ENCODE measurements around the gene TPRG1.

The TPRG1 gene

DNA sequence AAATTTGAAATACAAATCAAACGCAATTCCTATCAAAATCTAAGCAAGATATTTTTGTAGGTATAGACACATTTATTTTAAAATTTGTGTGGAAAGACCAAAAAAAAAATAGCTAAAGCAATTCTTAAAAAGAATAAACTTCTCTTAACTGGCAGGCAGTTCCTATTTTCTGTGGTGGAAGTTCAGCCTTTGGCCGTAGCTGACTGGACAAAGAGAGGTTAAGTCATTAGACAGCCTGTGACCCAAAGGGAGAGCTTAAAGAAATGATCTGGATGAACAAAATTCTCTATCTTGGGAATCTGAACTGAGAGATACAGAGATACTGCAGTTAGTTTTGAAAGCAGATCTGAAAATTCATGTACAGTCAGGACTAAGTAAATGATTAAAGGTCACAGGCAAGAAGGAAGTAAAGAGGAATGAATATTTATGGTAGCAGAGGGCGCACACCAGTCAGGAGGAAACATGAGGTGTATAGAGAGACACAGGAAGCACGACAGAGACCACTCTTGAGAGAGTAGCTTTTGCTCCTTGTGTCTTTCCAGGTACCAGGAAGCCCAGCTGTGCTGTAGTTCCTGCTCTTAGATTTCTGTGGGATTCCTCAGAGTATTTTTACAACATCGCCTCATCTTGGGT, 57.5 kb downstream of the TPRG1 start:
- no peak overlapping the region for H3K4me3 ChIP-seq (ENCODE audit: insufficient read length, low read depth)
- TF ChIP-seq SUZ12 (IDR thresholded peaks at IDR 0.05; ENCODE audit: extremely low read depth, insufficient read depth, insufficient read length) (no peak), ZNF274 (IDR thresholded peaks at IDR 0.05; ENCODE audit: low read depth, low read length) (no peak), YY1 (IDR thresholded peaks at IDR 0.05; ENCODE audit: insufficient read depth, insufficient read length) (no peak)
- H3K9ac ChIP-seq (ENCODE audit: insufficient read length, low read depth) = no peak overlapping the region
- H3K4me1 ChIP-seq (ENCODE audit: insufficient read depth, insufficient read length) = no peaks in the 10 kb centered on the region
- no peaks in the 10 kb centered on the region for H3K27me3 ChIP-seq (ENCODE audit: insufficient read depth, insufficient read length)
- no peaks in the 10 kb centered on the region for H3K9me3 ChIP-seq (ENCODE audit: insufficient read depth, low read length)
- no peak for DNase-seq (ENCODE audit: low read depth, low spot score)
- no peaks in the 10 kb centered on the region for H3K36me3 ChIP-seq (ENCODE audit: insufficient read depth, insufficient read length, low read length)

DNA sequence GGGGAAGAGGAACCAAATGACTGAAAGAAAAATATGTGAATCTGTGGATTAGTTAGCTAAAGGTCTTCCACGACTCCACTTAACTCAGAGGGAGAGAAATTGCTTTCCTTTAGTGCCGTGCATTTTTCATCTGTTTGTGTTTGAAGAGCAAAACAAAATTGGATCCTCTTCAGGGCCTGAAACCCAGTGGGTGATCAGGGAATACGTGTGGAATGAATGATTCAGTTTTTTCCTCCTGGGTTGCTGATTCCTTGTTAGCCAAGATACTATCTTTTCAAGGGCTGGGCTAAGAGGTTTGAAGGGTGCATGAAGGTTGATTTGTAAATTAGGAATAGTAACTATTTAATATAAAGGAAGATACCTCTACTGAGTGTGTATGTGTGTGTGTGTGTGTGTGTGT, 61.0 kb downstream of the TPRG1 start:
- H3K4me3 ChIP-seq (ENCODE audit: insufficient read length, low read depth) = no peak overlapping the region
- H3K9ac ChIP-seq (ENCODE audit: insufficient read length, low read depth) = no peak overlapping the region
- H3K36me3 ChIP-seq (ENCODE audit: insufficient read depth, insufficient read length, low read length) = no peaks in the 10 kb centered on the region
- H3K27me3 ChIP-seq (ENCODE audit: insufficient read depth, insufficient read length) = no peaks in the 10 kb centered on the region
- H3K9me3 ChIP-seq (ENCODE audit: insufficient read depth, low read length) = no peaks in the 10 kb centered on the region
- TF ChIP-seq SUZ12 (IDR thresholded peaks at IDR 0.05; ENCODE audit: extremely low read depth, insufficient read depth, insufficient read length) (no peak), ZNF274 (IDR thresholded peaks at IDR 0.05; ENCODE audit: low read depth, low read length) (no peak), YY1 (IDR thresholded peaks at IDR 0.05; ENCODE audit: insufficient read depth, insufficient read length) (no peak)
- H3K4me1 ChIP-seq (ENCODE audit: insufficient read depth, insufficient read length) = no peaks in the 10 kb centered on the region
- no peak for DNase-seq (ENCODE audit: low read depth, low spot score)

DNA sequence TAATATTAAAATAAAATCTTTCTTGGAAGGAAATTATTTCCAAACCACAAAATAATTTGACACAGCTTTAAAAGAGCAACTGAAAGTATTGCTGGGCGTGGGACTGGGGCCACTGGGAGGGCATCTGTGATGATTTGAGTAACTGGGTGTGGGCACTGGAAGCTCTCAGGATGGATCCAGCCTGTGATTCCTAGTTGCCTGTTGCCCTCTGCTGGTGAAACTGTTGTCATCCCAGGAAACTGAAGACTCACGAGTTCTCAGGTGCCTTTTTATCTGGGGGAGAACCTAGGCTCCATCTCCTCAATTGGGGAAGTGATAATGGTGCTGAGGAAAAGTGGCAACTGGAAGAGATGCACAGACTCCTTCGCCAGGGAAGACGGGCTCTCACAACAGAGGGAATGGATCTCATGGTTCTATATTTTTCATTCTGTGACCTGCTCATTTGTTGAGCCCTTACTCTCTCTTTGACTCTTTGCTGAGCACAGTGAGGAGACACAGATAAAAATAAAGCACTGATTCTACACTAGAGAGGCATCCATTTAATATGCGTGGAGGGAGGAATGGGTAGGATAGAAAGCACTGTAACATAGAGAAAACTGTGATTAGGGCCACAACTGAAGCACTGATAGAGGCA, 61.6 kb downstream of the TPRG1 start:
- no peak overlapping the region for H3K9ac ChIP-seq (ENCODE audit: insufficient read length, low read depth)
- no peaks in the 10 kb centered on the region for H3K27me3 ChIP-seq (ENCODE audit: insufficient read depth, insufficient read length)
- H3K36me3 ChIP-seq (ENCODE audit: insufficient read depth, insufficient read length, low read length) = no peaks in the 10 kb centered on the region
- no peaks in the 10 kb centered on the region for H3K4me1 ChIP-seq (ENCODE audit: insufficient read depth, insufficient read length)
- TF ChIP-seq ZNF274 (IDR thresholded peaks at IDR 0.05; ENCODE audit: low read depth, low read length) (no peak), SUZ12 (IDR thresholded peaks at IDR 0.05; ENCODE audit: extremely low read depth, insufficient read depth, insufficient read length) (no peak), YY1 (IDR thresholded peaks at IDR 0.05; ENCODE audit: insufficient read depth, insufficient read length) (no peak)
- H3K4me3 ChIP-seq (ENCODE audit: insufficient read length, low read depth) = no peak overlapping the region
- H3K9me3 ChIP-seq (ENCODE audit: insufficient read depth, low read length) = no peaks in the 10 kb centered on the region
- DNase-seq (ENCODE audit: low read depth, low spot score) = peak; percentile 44

DNA sequence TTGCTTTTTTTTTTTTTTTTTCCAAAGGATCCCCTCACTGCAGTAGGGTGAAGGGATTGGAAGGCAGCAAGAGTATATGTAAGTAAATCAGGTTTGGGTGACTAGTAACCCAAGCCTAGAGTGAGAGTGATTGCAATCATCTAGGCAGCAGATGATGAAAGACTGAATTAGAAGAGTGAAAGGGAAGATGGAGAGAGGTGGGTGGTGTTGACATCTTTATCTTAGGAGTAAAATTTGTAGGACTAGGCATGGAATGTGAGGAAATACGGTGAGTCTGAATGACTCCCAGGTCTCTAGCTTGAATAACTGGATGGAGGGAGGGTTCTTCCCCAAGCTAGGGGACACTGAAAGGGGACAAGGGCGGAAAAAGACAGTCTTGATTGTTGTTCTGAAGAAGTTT, 63.4 kb downstream of the TPRG1 start:
- no peak overlapping the region for H3K4me3 ChIP-seq (ENCODE audit: insufficient read length, low read depth)
- H3K27me3 ChIP-seq (ENCODE audit: insufficient read depth, insufficient read length) = no peaks in the 10 kb centered on the region
- no peaks in the 10 kb centered on the region for H3K9me3 ChIP-seq (ENCODE audit: insufficient read depth, low read length)
- DNase-seq (ENCODE audit: low read depth, low spot score) = no peak
- H3K4me1 ChIP-seq (ENCODE audit: insufficient read depth, insufficient read length) = no peaks in the 10 kb centered on the region
- TF ChIP-seq ZNF274 (IDR thresholded peaks at IDR 0.05; ENCODE audit: low read depth, low read length) (no peak), SUZ12 (IDR thresholded peaks at IDR 0.05; ENCODE audit: extremely low read depth, insufficient read depth, insufficient read length) (no peak), YY1 (IDR thresholded peaks at IDR 0.05; ENCODE audit: insufficient read depth, insufficient read length) (no peak)
- H3K9ac ChIP-seq (ENCODE audit: insufficient read length, low read depth) = no peak overlapping the region
- no peaks in the 10 kb centered on the region for H3K36me3 ChIP-seq (ENCODE audit: insufficient read depth, insufficient read length, low read length)

DNA sequence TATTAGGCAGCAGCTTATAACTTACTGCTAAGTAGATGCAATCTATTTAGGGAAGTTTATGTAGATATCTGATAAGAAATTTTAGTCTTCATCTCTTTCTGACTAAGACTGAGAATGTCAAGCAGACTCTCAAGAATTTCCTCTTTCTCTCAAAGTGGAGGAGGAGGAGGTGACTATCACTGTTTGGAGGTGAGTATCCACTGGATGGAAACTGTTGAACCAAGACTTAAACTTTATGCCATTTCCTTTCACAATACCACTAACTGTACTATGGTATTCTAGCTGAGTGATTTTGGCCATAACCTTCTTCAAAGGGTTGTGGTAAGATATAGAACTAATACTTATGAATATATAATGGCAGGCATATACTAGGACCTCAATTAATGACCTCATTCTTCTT, 64.6 kb downstream of the TPRG1 start:
- TF ChIP-seq SUZ12 (IDR thresholded peaks at IDR 0.05; ENCODE audit: extremely low read depth, insufficient read depth, insufficient read length) (no peak), ZNF274 (IDR thresholded peaks at IDR 0.05; ENCODE audit: low read depth, low read length) (no peak), YY1 (IDR thresholded peaks at IDR 0.05; ENCODE audit: insufficient read depth, insufficient read length) (no peak)
- Histone ChIP-seq H3K9me3 (ENCODE audit: insufficient read depth, low read length) (no peaks in the 10 kb centered on the region), H3K36me3 (ENCODE audit: insufficient read depth, insufficient read length, low read length) (no peaks in the 10 kb centered on the region), H3K9ac (ENCODE audit: insufficient read length, low read depth) (no peak overlapping the region), H3K4me3 (ENCODE audit: insufficient read length, low read depth) (no peak overlapping the region), H3K4me1 (ENCODE audit: insufficient read depth, insufficient read length) (no peaks in the 10 kb centered on the region), H3K27me3 (ENCODE audit: insufficient read depth, insufficient read length) (no peaks in the 10 kb centered on the region)
- DNase-seq (ENCODE audit: low read depth, low spot score) = no peak

DNA sequence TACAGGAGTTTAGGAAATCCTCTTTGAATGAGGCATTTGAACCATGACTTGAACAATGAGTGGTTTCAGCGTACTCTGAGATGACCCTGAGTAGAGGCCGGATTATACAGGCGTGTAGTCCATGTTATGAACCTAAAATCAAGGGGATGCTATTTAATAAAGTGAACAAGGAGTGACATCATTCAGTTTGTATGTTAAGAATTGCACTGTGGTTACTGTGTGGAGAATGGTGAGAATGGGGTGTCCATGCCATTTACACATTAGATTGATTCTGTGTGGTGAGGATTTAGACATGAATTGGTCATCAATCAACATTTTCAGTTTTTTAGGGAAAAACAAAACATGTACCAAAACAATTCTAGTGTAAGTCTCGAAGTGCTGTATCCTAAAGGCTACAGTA, 65.8 kb downstream of the TPRG1 start:
- Histone ChIP-seq H3K4me1 (ENCODE audit: insufficient read depth, insufficient read length) (no peaks in the 10 kb centered on the region), H3K9ac (ENCODE audit: insufficient read length, low read depth) (no peak overlapping the region), H3K27me3 (ENCODE audit: insufficient read depth, insufficient read length) (no peaks in the 10 kb centered on the region), H3K4me3 (ENCODE audit: insufficient read length, low read depth) (no peak overlapping the region), H3K36me3 (ENCODE audit: insufficient read depth, insufficient read length, low read length) (no peaks in the 10 kb centered on the region), H3K9me3 (ENCODE audit: insufficient read depth, low read length) (no peaks in the 10 kb centered on the region; the same call in 1 of the 2 replicates)
- TF ChIP-seq SUZ12 (IDR thresholded peaks at IDR 0.05; ENCODE audit: extremely low read depth, insufficient read depth, insufficient read length) = no peak
- no peak for TF ChIP-seq ZNF274 (IDR thresholded peaks at IDR 0.05; ENCODE audit: low read depth, low read length)
- no peak for TF ChIP-seq YY1 (IDR thresholded peaks at IDR 0.05; ENCODE audit: insufficient read depth, insufficient read length)
- no peak for DNase-seq (ENCODE audit: low read depth, low spot score)

DNA sequence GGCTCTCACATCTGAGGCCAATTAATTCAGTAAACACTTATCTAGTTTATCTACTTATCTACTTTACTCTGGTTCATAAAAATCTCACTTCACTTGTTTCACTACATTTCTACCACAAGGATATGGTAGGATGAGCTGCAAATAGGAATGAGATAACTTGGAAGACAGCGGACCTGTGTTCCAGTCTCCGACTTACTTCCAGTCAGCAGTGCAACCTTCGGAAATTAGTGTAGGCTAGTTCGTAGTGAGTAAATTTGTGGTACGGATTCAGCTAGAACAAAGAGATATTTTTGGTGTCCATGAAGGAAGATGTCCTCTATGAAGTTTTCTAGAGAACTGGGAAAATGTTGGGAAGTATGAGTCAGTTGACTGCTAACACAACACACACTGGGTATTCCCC, 66.3 kb downstream of the TPRG1 start:
- Histone ChIP-seq H3K36me3 (ENCODE audit: insufficient read depth, insufficient read length, low read length) (no peaks in the 10 kb centered on the region), H3K4me3 (ENCODE audit: insufficient read length, low read depth) (no peak overlapping the region), H3K9me3 (ENCODE audit: insufficient read depth, low read length) (peaks cover 3% of the 10 kb centered on the region), H3K4me1 (ENCODE audit: insufficient read depth, insufficient read length) (no peaks in the 10 kb centered on the region), H3K27me3 (ENCODE audit: insufficient read depth, insufficient read length) (no peaks in the 10 kb centered on the region), H3K9ac (ENCODE audit: insufficient read length, low read depth) (no peak overlapping the region)
- DNase-seq (ENCODE audit: low read depth, low spot score) = no peak
- TF ChIP-seq ZNF274 (IDR thresholded peaks at IDR 0.05; ENCODE audit: low read depth, low read length) = no peak
- no peak for TF ChIP-seq SUZ12 (IDR thresholded peaks at IDR 0.05; ENCODE audit: extremely low read depth, insufficient read depth, insufficient read length)
- no peak for TF ChIP-seq YY1 (IDR thresholded peaks at IDR 0.05; ENCODE audit: insufficient read depth, insufficient read length)

Measured in NT2/D1 (cell line).